ENCODE data around the gene AHCYL2. TPM values are rescaled to one million over a fixed set of nuclear protein-coding genes. Genes with fewer than 3 reads are reported as not detected.
A peak's percentile ranks its signal among the peaks of the same experiment; 100 is the strongest.

AHCYL2 gene
- total RNA-seq, 5 donors from 2014 or later (not counting 1 experiment from before 2014, with no cell fraction given) = 13.1 to 17.6 (median 15.9) TPM

DNA sequence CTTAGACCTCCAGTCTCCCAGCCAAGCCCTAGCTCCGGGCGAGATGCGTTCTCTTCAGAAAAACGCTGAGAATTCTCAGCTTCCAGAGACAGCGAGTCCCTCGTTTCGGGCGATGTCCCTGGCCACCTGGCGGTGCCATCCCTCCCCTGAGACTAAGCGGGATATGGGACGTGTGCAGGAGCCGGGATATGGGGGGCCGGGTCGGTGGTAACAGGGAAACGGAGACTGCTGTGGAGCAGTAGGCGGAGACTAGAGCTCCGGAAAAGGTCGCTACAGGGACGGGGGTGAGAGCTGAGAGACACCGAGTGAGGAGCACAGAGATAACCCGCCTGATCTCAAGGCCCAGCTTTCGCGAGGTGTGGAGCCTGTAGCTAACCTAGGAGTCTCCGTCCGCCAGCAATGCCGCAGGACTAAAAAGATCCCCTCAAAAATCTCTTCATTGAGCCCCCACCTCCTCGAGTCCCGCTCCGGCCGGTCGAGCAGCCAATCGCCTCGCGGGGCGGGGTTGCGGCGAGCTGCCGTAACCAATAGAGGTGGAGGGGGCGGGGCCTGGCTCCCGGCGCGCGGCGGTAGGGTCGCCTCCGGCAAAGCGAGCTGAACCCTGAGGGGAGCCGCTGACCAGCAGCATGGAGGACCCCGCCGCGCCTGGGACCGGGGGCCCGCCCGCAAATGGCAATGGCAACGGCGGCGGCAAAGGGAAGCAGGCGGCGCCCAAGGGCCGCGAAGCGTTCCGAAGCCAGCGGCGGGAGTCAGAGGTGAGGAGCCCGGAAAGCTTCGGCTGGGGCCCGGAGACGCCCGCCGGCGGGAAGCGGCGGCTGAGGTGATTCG lies 209.2 kb downstream of the AHCYL2 start, which contains the start of gene STRIP2:
TSS of gene STRIP2 (plus strand) at position 586 of the 828 bp plus-strand sequence. CDS start at position 627, 41 bp downstream.
- WGBS (ENCODE audit: insufficient coverage) = under 1% methylated on average over 67 of the region's 75 CpGs
- Mint-ChIP-seq H3K4me1 (peaks cover 17 to 19% (median 17%) of the 10 kb centered on the region in 3 donors), H3K27me3 (peaks cover 22 to 26% of the 10 kb centered on the region in 2 donors), H3K9me3 (no peaks in the 10 kb centered on the region), H3K27ac (peak within 1 kb of the TSS; percentile 30 to 65), H3K4me3 (peak within 1 kb of the TSS; percentile 88 to 93 (median 91)), H3K36me3 (peaks cover 4% of the 10 kb centered on the region)
- Histone ChIP-seq H3K4me3 (ENCODE audit: control insufficient read depth in 1 of 2, extremely low read depth in 1 of 2, low read length in 1 of 2) (peak within 1 kb of the TSS; percentile 65 to 83), H3K27ac (ENCODE audit: low read length) (no peak within 1 kb of the TSS), H3K4me1 (ENCODE audit: control insufficient read depth in 1 of 2, extremely low read depth in 1 of 2, insufficient read depth in 2 of 2, low read length in 2 of 2) (peaks cover 5 to 15% of the 10 kb centered on the region in 2 experiments), H3K36me3 (ENCODE audit: control insufficient read depth in 2 of 2, extremely low read depth in 1 of 2, insufficient read depth in 1 of 2, low read length in 1 of 2) (no peaks in the 10 kb centered on the region), H3K27me3 (replicated peaks in 1 of 2; ENCODE audit: control insufficient read depth in 2 of 2, extremely low read depth in 1 of 2, insufficient read depth in 2 of 2, low read length in 1 of 2) (peaks cover 12 to 25% of the 10 kb centered on the region in 2 experiments), H3K9me3 (no peaks in the 10 kb centered on the region)
- DNase-seq (peak; percentile 70 to 91 (median 84)), ATAC-seq (replicated peaks in 1 of 4) (peak; percentile 96 to 97 (median 96))
- CTCF ChIA-PET = interaction anchor here (0.5 to 1.3 kb wide), 9 partner anchors 9 to 1005 kb away, joined by 3 to 5 read pairs (median 3); no protein-coding TSS in a partner anchor
- POLR2A ChIA-PET = interaction anchor here (0.5 to 0.9 kb wide), 4 partner anchors 68 to 497 kb away, joined by 3 to 5 read pairs (median 4); no protein-coding TSS in a partner anchor

GRCh38 chr7:129434675-129435318 lies 210.0 kb downstream of the AHCYL2 start:
- WGBS (ENCODE audit: insufficient coverage) = 1% methylated on average over 23 of the region's 44 CpGs
- ATAC-seq (replicated peaks in 1 of 4) (no peak), DNase-seq (peak in 4 of 35 experiments; percentile 1 to 2 (median 1))
- ChIA-PET CTCF (interaction anchor here in 1 of 2 donors (1.0 to 1.3 kb wide), 2 partner anchors 37 to 173 kb away, joined by 3 to 5 read pairs; no protein-coding TSS in a partner anchor), POLR2A (interaction anchor here (0.5 to 0.9 kb wide), 3 partner anchors 67 to 497 kb away, joined by 3 to 5 read pairs (median 4); no protein-coding TSS in a partner anchor)
- Histone ChIP-seq H3K27me3 (replicated peaks in 1 of 2; ENCODE audit: control insufficient read depth in 2 of 2, extremely low read depth in 1 of 2, insufficient read depth in 2 of 2, low read length in 1 of 2) (peaks cover 12 to 25% of the 10 kb centered on the region in 2 experiments), H3K4me1 (ENCODE audit: control insufficient read depth in 1 of 2, extremely low read depth in 1 of 2, insufficient read depth in 2 of 2, low read length in 2 of 2) (peaks cover 5 to 15% of the 10 kb centered on the region in 2 experiments), H3K4me3 (ENCODE audit: control insufficient read depth in 1 of 2, extremely low read depth in 1 of 2, low read length in 1 of 2) (peak overlapping the region; percentile 65 to 83), H3K9me3 (no peaks in the 10 kb centered on the region), H3K27ac (ENCODE audit: low read length) (no peak overlapping the region), H3K36me3 (ENCODE audit: control insufficient read depth in 2 of 2, extremely low read depth in 1 of 2, insufficient read depth in 1 of 2, low read length in 1 of 2) (no peaks in the 10 kb centered on the region)
- H3K9me3 Mint-ChIP-seq = no peaks in the 10 kb centered on the region
- peaks cover 22 to 26% of the 10 kb centered on the region in 2 donors for H3K27me3 Mint-ChIP-seq
- no peak overlapping the region for H3K27ac Mint-ChIP-seq
- H3K36me3 Mint-ChIP-seq = no peaks in the 10 kb centered on the region
- H3K4me1 Mint-ChIP-seq = peaks cover 17 to 19% (median 17%) of the 10 kb centered on the region in 3 donors
- H3K4me3 Mint-ChIP-seq = peak overlapping the region; percentile 88 to 93 (median 91)

- Histone ChIP-seq H3K36me3 (ENCODE audit: control insufficient read depth in 2 of 2, extremely low read depth in 1 of 2, insufficient read depth in 1 of 2, low read length in 1 of 2) (no peaks in the 10 kb centered on the region), H3K4me1 (ENCODE audit: control insufficient read depth in 1 of 2, extremely low read depth in 1 of 2, insufficient read depth in 2 of 2, low read length in 2 of 2) (peaks cover 5 to 15% of the 10 kb centered on the region in 2 experiments), H3K4me3 (ENCODE audit: control insufficient read depth in 1 of 2, extremely low read depth in 1 of 2, low read length in 1 of 2) (peak overlapping the region; percentile 65 to 83), H3K9me3 (no peaks in the 10 kb centered on the region), H3K27me3 (replicated peaks in 1 of 2; ENCODE audit: control insufficient read depth in 2 of 2, extremely low read depth in 1 of 2, insufficient read depth in 2 of 2, low read length in 1 of 2) (peaks cover 12 to 25% of the 10 kb centered on the region in 2 experiments), H3K27ac (ENCODE audit: low read length) (no peak overlapping the region)
- ATAC-seq (replicated peaks in 1 of 4) (no peak), DNase-seq (no peak)
- Mint-ChIP-seq H3K4me3 (peak overlapping the region; percentile 88 to 93 (median 91)), H3K36me3 (no peaks in the 10 kb centered on the region), H3K4me1 (peaks cover 17 to 19% (median 17%) of the 10 kb centered on the region in 3 donors), H3K27me3 (peaks cover 22 to 26% of the 10 kb centered on the region in 2 donors), H3K9me3 (no peaks in the 10 kb centered on the region), H3K27ac (no peak overlapping the region)
- no CpG with 5 or more reads among the region's 2 CpGs for WGBS (ENCODE audit: insufficient coverage)
- POLR2A ChIA-PET = no interaction called here
- CTCF ChIA-PET = interaction anchor here in 1 of 2 donors (0.6 kb wide), 1 partner anchor 15 kb away, joined by 6 read pairs; no protein-coding TSS in a partner anchor
Measured at GRCh38 chr7:129435414-129435829, 210.6 kb downstream of the AHCYL2 start.

- H3K4me3 ChIP-seq (ENCODE audit: control insufficient read depth in 1 of 2, extremely low read depth in 1 of 2, low read length in 1 of 2) = no peak overlapping the region
- ChIA-PET POLR2A (interaction anchor here in 1 of 2 donors (0.5 to 0.6 kb wide), 2 partner anchors 20 to 528 kb away, joined by 6 to 10 read pairs; no protein-coding TSS in a partner anchor), CTCF (interaction anchor here in 1 of 2 donors (0.6 to 1.4 kb wide), 3 partner anchors 34 to 704 kb away, joined by 3 to 4 read pairs (median 3); no protein-coding TSS in a partner anchor)
- Mint-ChIP-seq H3K27me3 (peaks cover 22 to 26% of the 10 kb centered on the region in 2 donors), H3K4me1 (peaks cover 17 to 19% (median 17%) of the 10 kb centered on the region in 3 donors), H3K4me3 (no peak overlapping the region), H3K36me3 (no peaks in the 10 kb centered on the region), H3K9me3 (no peaks in the 10 kb centered on the region), H3K27ac (no peak overlapping the region)
- H3K4me1 ChIP-seq (ENCODE audit: control insufficient read depth in 1 of 2, extremely low read depth in 1 of 2, insufficient read depth in 2 of 2, low read length in 2 of 2) = peaks cover 5 to 15% of the 10 kb centered on the region in 2 experiments
- H3K36me3 ChIP-seq (ENCODE audit: control insufficient read depth in 2 of 2, extremely low read depth in 1 of 2, insufficient read depth in 1 of 2, low read length in 1 of 2) = no peaks in the 10 kb centered on the region
- H3K9me3 ChIP-seq = no peaks in the 10 kb centered on the region
- no peak overlapping the region for H3K27ac ChIP-seq (ENCODE audit: low read length)
- 86% methylated on average over 4 of the region's 5 CpGs for WGBS (ENCODE audit: insufficient coverage)
- ATAC-seq (replicated peaks in 1 of 4) (no peak), DNase-seq (no peak)
- H3K27me3 ChIP-seq (replicated peaks in 1 of 2; ENCODE audit: control insufficient read depth in 2 of 2, extremely low read depth in 1 of 2, insufficient read depth in 2 of 2, low read length in 1 of 2) = peaks cover 12 to 25% of the 10 kb centered on the region in 2 experiments
Measured at GRCh38 chr7:129436335-129436923, 211.6 kb downstream of the AHCYL2 start.

DNA sequence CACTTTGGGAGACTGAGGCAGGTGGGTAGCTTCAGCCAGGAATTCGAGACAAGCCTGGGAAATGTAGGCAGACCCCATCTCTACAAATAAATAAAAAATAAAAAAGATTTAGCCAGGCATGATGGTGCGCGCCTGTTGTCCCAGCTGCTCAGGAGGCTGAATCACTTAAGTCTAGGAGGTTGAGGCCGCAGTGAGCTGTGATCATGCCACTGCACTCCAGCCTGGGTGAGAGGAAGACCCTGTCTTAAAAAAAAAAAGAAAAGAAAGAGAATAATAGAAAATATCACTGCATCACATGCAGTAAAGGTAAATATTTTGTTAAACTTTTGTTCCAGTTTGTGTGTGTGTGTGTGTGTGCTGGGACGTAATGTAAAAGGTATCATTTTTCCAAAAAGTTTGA lies 212.4 kb downstream of the AHCYL2 start:
- Mint-ChIP-seq H3K27me3 (peaks cover 22 to 26% of the 10 kb centered on the region in 2 donors), H3K4me3 (no peak overlapping the region), H3K27ac (no peak overlapping the region), H3K36me3 (no peaks in the 10 kb centered on the region), H3K4me1 (peaks cover 17 to 19% (median 17%) of the 10 kb centered on the region in 3 donors), H3K9me3 (no peaks in the 10 kb centered on the region)
- Histone ChIP-seq H3K9me3 (no peaks in the 10 kb centered on the region), H3K27me3 (replicated peaks in 1 of 2; ENCODE audit: control insufficient read depth in 2 of 2, extremely low read depth in 1 of 2, insufficient read depth in 2 of 2, low read length in 1 of 2) (peaks cover 12 to 25% of the 10 kb centered on the region in 2 experiments), H3K27ac (ENCODE audit: low read length) (no peak overlapping the region), H3K4me3 (ENCODE audit: control insufficient read depth in 1 of 2, extremely low read depth in 1 of 2, low read length in 1 of 2) (no peak overlapping the region), H3K36me3 (ENCODE audit: control insufficient read depth in 2 of 2, extremely low read depth in 1 of 2, insufficient read depth in 1 of 2, low read length in 1 of 2) (no peaks in the 10 kb centered on the region), H3K4me1 (ENCODE audit: control insufficient read depth in 1 of 2, extremely low read depth in 1 of 2, insufficient read depth in 2 of 2, low read length in 2 of 2) (peaks cover 5 to 15% of the 10 kb centered on the region in 2 experiments)
- CTCF ChIA-PET = interaction anchor here in 1 of 2 donors (1.4 kb wide), 1 partner anchor 33 kb away, joined by 3 read pairs; no protein-coding TSS in a partner anchor
- POLR2A ChIA-PET = interaction anchor here in 1 of 2 donors (0.5 to 0.6 kb wide), 2 partner anchors 19 to 529 kb away, joined by 6 to 10 read pairs; no protein-coding TSS in a partner anchor
- DNase-seq = no peak
- no CpG with 5 or more reads among the region's 5 CpGs for WGBS (ENCODE audit: insufficient coverage)
- ATAC-seq (replicated peaks in 1 of 4) = no peak

Measured in T-cell (primary cell).